Fibroblast of the conjunctiva (primary cell): ENCODE measurements around the gene TRIM47.
A peak's percentile ranks its signal among the peaks of the same experiment; 100 is the strongest.

Experiments used
- DNase-seq: peaks from one replicate; pipeline ENCODE4 v3.0.0-alpha.2; 2010; ENCODE audit warnings: low read depth

TRIM47 gene

GRCh38 chr17:75909051-75909811, 30.9 kb upstream of the TRIM47 start:
- no peak for DNase-seq

- DNase-seq, result no peak
Observed at GRCh38 chr17:75908201-75908600, 29.8 kb upstream of the TRIM47 start.

- DNase-seq, result no peak
Observed at GRCh38 chr17:75906143-75906884, 27.9 kb upstream of the TRIM47 start.

- peak; percentile 93 for DNase-seq
Observed at GRCh38 chr17:75904749-75905521, 26.6 kb upstream of the TRIM47 start, which contains the start of gene MRPL38. MRPL38 (minus strand) TSS chr17:75904884; CDS start chr17:75904875, 9 bp downstream.

- no peak for DNase-seq
Observed at GRCh38 chr17:75902406-75902805, 24.0 kb upstream of the TRIM47 start.

GRCh38 chr17:75901727-75902126, 23.3 kb upstream of the TRIM47 start:
- no peak for DNase-seq

GRCh38 chr17:75900691-75901533, 22.5 kb upstream of the TRIM47 start:
- no peak for DNase-seq

- no peak for DNase-seq
Observed at GRCh38 chr17:75899767-75900468, 21.5 kb upstream of the TRIM47 start.

- DNase-seq, result no peak
Observed at GRCh38 chr17:75899353-75899752, 21.0 kb upstream of the TRIM47 start.

GRCh38 chr17:75898791-75899190, 20.4 kb upstream of the TRIM47 start:
- no peak for DNase-seq

- DNase-seq, result no peak
Observed at GRCh38 chr17:75898065-75898464, 19.7 kb upstream of the TRIM47 start.

GRCh38 chr17:75897160-75898019, 19.0 kb upstream of the TRIM47 start:
- DNase-seq, result no peak

GRCh38 chr17:75896415-75897159, 18.2 kb upstream of the TRIM47 start, which contains the start of gene TRIM65:
TRIM65 (minus strand) TSS chr17:75896951; CDS start chr17:75896937, 14 bp downstream.
- no peak for DNase-seq

- no peak for DNase-seq
Observed at GRCh38 chr17:75895370-75896155, 17.2 kb upstream of the TRIM47 start.

- no peak for DNase-seq
Observed at GRCh38 chr17:75894049-75894733, 15.8 kb upstream of the TRIM47 start.

GRCh38 chr17:75893305-75894048, 15.1 kb upstream of the TRIM47 start:
- DNase-seq, result no peak
